Stimulated activated CD4-positive, alpha-beta T cell treated with anti-CD3 and anti-CD28 coated beads, Interleukin-12 subunit alpha, Interleukin-12 subunit beta, amount 100 ng/mL, for 48 hours (primary cell): ENCODE results near the gene C10orf62.

Experiments used
- DNase-seq, 3 donors: peaks; one replicate each; pipeline ENCODE4 v3.0.0-alpha.2; 2020; ENCODE audit warnings: low read depth in 2 of 3, low spot score in 1 of 3

C10orf62 gene

GRCh38 chr10:97584798-97585438 is 4.6 kb upstream of the C10orf62 start:
- DNase-seq: no peak

GRCh38 chr10:97585439-97585811 is 4.1 kb upstream of the C10orf62 start:
- no peak for DNase-seq

GRCh38 chr10:97587183-97587582 is 2.3 kb upstream of the C10orf62 start:
- DNase-seq: no peak

- no peak for DNase-seq
Measured at GRCh38 chr10:97590082-97590747, 694 bp downstream of the C10orf62 start.

- no peak for DNase-seq
Measured at GRCh38 chr10:97590748-97591495, 1.4 kb downstream of the C10orf62 start.

- no peak for DNase-seq
Measured at GRCh38 chr10:97593421-97593820, 3.9 kb downstream of the C10orf62 start.

GRCh38 chr10:97596101-97597082 is 6.9 kb downstream of the C10orf62 start:
- no peak for DNase-seq

GRCh38 chr10:97597778-97598177 is 8.3 kb downstream of the C10orf62 start:
- no peak for DNase-seq

- DNase-seq: no peak
Measured at GRCh38 chr10:97598407-97599271, 9.1 kb downstream of the C10orf62 start.

GRCh38 chr10:97599272-97599619 is 9.7 kb downstream of the C10orf62 start:
- DNase-seq: no peak

GRCh38 chr10:97600616-97601015 is 11.1 kb downstream of the C10orf62 start:
- DNase-seq: no peak

- DNase-seq: no peak
Measured at GRCh38 chr10:97601268-97602215, 12.0 kb downstream of the C10orf62 start.

- no peak for DNase-seq
Measured at GRCh38 chr10:97607095-97607636, 17.6 kb downstream of the C10orf62 start.

- DNase-seq: no peak
Measured at GRCh38 chr10:97608991-97609561, 19.6 kb downstream of the C10orf62 start.

GRCh38 chr10:97611473-97611872 is 22.0 kb downstream of the C10orf62 start:
- DNase-seq: no peak

GRCh38 chr10:97612386-97612785 is 22.9 kb downstream of the C10orf62 start:
- DNase-seq: no peak

GRCh38 chr10:97618285-97618684 is 28.8 kb downstream of the C10orf62 start:
- DNase-seq: no peak

- DNase-seq: no peak
Measured at GRCh38 chr10:97618733-97619132, 29.2 kb downstream of the C10orf62 start.

- no peak for DNase-seq
Measured at GRCh38 chr10:97623277-97623676, 33.8 kb downstream of the C10orf62 start.
